DOHH2 (cell line): ENCODE results near the gene UTS2.

Experiments used
- EZH2phosphoT487 ChIP-seq: fragments of 200-600 bp; sonication (generic); IDR thresholded peaks from 2 replicates; pipeline ENCODE4 v1.6.1; 2017; ENCODE audit warnings: borderline replicate concordance, mild to moderate bottlenecking, antibody characterized with exemption, low read length, moderate library complexity, mixed read lengths
- TF ChIP-seq, protein P1 (sequence below): fragments of 200-600 bp; sonication (generic); IDR thresholded peaks from one replicate; pipeline ENCODE4 v1.5.1; 2014; ENCODE audit warnings: antibody characterized with exemption, mild to moderate bottlenecking, low read depth, low read length; ENCODE audit not compliant: poor library complexity, severe bottlenecking

DNA sequence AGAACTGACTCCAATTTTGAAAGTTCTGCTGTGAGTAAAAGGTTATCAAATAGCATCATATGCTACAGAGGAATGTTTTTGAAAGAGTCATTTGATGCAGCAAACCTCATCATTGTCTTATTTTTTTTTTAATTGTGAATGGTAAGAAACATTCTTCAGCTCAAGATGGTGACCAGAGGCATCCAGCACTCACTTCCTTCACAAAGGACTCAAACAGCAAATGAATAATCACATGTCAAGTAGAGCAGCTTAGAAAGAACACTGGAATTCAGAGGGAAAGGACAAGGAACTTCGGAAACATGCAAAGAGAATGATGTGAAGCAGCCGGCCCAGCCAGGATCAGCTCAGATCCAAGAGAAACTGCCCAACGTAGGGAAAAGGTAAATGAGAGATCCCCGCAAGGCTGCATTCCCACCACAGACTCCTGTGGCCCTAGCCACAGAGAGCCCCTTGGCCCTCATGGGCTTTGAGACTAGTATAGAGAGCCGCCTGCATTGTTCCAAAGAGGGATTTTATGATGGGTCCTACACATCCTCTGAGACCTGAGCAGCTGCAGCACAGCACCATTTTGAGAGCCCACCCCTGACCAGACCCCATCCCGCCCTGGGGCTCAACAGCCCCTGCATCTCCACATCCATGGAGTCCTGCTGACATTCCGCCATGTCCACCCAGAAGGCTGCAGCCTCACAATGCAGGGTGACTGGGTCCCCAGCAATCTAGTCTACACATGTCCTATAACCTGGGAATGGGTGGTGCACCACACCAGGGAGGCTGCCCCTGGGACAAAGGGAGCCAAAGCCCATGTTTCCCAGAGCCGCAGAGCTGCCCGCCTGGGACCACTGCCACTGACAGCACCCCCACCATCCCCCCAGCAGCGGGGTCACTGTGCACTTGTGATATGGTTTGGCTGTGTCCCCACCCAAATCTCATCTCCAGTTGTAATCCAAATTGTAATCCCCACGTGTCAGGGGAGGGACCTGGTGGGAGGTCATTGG is 21.2 kb upstream of the UTS2 start:
- TF ChIP-seq, protein P1, sequence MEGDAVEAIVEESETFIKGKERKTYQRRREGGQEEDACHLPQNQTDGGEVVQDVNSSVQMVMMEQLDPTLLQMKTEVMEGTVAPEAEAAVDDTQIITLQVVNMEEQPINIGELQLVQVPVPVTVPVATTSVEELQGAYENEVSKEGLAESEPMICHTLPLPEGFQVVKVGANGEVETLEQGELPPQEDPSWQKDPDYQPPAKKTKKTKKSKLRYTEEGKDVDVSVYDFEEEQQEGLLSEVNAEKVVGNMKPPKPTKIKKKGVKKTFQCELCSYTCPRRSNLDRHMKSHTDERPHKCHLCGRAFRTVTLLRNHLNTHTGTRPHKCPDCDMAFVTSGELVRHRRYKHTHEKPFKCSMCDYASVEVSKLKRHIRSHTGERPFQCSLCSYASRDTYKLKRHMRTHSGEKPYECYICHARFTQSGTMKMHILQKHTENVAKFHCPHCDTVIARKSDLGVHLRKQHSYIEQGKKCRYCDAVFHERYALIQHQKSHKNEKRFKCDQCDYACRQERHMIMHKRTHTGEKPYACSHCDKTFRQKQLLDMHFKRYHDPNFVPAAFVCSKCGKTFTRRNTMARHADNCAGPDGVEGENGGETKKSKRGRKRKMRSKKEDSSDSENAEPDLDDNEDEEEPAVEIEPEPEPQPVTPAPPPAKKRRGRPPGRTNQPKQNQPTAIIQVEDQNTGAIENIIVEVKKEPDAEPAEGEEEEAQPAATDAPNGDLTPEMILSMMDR, result no peak
- TF ChIP-seq EZH2phosphoT487, result no peak
